NCI-H187 treated with DMSO at 0.1 percent for 48 hours (cell line): ENCODE measurements around the gene POU2F3.

Experiments
- DNase-seq: peaks from one replicate; lab custom pipeline; 2025; lab: John Stamatoyannopoulos, UW

Gene POU2F3

DNA sequence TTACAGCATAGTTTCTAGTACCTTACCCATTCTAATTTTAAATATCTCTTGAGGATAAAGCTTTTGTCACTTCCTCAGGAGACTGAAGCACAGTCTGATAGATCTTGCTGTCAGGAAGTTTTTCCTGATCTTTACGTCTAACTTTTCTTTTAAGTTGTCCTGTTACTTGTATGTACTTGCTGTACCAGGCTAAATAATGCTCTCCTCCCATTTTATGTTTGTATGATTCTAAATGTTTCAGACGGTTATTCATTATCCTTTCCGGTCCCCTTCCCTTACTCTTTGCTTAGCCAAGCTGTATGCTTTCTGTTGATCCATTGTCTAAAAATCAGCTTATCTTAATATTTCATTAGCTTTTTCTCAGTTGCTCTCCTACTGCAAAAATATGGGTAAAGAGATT lies 102.3 kb downstream of the POU2F3 start:
- DNase-seq, result no peak

- no peak for DNase-seq
These were observed 102.7 kb downstream of the POU2F3 start for GRCh38 chr11:120342678-120343077.

DNA sequence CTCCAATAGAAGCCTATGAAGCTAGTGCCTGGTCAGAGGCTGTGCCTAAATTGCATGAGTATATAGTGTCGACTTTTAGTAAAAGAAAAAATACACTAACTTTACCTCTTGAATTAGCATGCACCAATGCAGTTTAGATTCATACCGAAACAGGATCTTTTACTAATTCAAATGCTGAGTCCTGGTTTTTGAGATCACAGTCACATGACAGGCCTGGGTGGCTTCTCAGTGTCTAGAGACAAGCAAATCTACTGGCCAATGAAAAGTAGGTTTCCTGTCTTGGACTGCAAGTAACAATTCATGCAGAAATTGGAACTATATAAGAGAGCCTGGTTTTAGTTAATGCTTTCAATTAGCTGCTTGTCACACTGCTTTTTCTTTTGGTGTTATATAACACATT lies 103.5 kb downstream of the POU2F3 start:
- no peak for DNase-seq

- DNase-seq, result no peak
These were observed 104.5 kb downstream of the POU2F3 start for GRCh38 chr11:120344302-120345004.

DNA sequence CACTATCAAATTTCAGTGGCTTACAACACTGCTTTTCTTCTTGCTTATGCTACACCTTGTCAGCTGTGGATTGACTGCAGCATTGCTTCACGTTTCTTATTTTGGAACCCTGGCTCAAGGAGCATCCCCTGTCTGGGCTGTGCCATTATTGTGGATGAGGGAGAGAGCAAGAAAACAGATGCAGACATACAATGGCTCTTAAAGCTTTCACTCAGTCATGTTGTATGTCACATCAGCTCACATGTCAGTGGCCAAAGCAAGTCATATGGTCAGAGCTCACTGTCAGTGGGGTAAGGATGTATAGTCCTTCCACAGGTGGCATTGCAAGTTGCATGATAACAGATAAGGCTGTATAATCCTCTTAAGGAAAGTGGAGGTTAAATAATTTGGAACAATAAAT lies 106.3 kb downstream of the POU2F3 start:
- DNase-seq, result no peak

GRCh38 chr11:120350637-120351036 lies 110.7 kb downstream of the POU2F3 start:
- no peak for DNase-seq

DNA sequence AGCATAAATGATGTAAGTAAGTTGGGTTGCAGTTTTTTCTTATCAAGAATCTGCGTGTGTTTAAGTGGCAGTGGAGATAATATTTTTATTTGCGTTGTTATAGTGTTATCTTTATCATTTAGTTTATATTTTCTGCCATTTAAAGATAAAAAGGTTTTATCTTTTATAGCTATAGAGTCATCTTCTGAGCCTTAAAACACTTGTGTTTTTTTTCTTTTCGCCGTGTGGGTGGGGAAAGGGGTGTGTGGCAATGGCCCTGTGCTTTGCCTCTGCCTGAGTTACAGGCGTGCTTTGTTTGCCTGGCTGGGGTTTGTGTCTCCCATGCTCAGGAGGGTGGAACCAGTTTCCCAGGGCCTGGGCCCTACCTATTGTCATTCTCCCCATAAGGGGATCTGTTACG lies 112.5 kb downstream of the POU2F3 start:
- no peak for DNase-seq

- DNase-seq, result no peak
These were observed 114.1 kb downstream of the POU2F3 start for GRCh38 chr11:120354068-120354467.

DNA sequence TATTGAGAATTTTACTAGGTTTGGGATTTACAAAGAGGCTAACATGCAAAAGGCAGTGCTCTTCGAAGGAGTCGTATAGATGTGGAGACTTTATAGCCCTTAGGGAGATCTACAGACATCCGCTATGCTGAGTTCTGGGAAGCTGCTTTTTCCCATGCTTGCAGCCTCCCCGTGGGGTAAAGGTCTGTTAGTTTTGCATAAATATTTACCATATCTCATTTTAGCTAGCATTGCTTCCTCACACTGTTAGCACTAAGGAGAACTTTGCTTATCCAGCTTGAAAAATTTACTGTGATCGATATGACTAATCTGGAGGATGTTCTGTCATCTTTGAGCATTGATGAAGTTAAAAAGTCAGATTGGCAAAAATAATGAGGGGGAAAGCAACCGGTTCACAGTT lies 114.8 kb downstream of the POU2F3 start:
- no peak for DNase-seq

DNA sequence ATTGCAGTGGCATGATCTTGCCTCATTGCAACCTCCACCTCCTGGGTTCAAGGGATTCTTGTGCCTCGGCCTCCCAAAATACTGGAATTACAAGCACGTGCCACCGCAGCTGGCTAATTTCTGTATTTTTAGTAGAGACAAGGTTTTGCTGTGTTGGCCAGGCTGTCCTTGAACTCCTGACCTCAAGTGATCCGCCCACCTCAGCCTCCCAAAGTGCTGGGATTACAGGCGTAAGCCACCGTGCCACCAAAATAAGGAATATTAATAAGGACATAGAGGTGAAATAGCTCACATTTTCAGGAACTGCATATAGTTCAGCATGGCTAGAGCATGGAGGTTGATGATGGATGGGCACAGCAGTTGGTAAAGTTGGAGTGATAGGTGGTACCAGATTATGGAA lies 117.7 kb downstream of the POU2F3 start:
- no peak for DNase-seq

DNA sequence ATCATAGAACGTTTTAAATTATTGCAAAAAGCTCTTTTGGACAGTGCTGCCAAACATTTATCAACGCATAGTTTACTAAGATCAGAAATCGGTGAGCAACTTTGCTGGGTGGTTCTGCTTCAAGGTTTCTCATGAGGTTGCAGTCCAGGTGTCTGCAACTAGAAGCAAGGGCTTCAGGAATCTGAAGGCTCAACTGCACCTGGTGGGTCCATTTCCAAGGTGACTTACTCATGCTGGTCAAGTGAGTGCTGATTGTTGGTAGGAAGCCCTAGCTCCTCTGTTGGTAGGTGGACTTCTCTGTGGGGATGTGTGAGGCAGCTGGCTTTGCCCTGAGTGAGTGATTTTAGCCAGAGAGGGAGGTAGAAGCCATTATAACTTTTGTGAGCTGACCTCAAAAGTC lies 118.8 kb downstream of the POU2F3 start:
- no peak for DNase-seq

DNA sequence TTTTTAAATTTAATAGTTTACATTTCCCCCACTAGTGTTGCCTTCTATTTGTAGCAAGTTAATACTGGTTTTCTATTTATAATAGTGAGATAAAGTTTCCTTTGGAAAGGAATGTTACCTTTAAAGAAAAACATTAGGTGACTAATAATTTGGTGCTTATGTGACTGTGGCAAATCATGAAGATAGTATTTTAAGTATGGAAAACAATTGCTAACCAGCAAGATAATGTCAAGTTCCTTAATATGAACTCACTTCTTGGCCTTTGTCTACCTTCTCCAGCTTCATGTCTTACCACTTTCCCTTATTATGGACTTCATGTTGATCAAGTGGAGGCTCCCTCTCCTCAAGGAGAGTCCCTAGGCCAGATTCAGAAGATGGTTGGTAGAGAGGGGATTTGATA lies 123.5 kb downstream of the POU2F3 start:
- no peak for DNase-seq

GRCh38 chr11:120365512-120365911 lies 125.6 kb downstream of the POU2F3 start:
- no peak for DNase-seq
